Cardiac ventricle fibroblast (primary cell): Measurements from ENCODE around the gene GRN. TPM values are rescaled to one million over a fixed set of nuclear protein-coding genes. Genes with fewer than 3 reads are reported as not detected.

Source experiments
- total RNA-seq: library from RNA; depleted of rRNA; stranded (reverse); fragments of >200 nt; gene quantifications from 2 replicates; pipeline ENCODE4 v1.2.3, GENCODE V29; 2015

Gene GRN
- total RNA-seq, result 514 and 544 TPM in 2 replicates

DNA sequence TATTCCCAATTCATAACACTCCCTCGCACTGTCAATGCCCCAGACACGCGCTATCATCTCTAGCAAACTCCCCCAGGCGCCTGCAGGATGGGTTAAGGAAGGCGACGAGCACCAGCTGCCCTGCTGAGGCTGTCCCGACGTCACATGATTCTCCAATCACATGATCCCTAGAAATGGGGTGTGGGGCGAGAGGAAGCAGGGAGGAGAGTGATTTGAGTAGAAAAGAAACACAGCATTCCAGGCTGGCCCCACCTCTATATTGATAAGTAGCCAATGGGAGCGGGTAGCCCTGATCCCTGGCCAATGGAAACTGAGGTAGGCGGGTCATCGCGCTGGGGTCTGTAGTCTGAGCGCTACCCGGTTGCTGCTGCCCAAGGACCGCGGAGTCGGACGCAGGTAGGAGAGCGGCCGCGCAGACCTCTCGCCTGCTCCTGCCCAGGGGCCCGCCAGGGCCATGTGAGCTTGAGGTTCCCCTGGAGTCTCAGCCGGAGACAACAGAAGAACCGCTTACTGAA is at the start of gene GRN:
Gene GRN (plus strand): TSS at position 364 of the 515 bp plus-strand sequence. CDS start 3,863 bp downstream, outside the sequence.

DNA sequence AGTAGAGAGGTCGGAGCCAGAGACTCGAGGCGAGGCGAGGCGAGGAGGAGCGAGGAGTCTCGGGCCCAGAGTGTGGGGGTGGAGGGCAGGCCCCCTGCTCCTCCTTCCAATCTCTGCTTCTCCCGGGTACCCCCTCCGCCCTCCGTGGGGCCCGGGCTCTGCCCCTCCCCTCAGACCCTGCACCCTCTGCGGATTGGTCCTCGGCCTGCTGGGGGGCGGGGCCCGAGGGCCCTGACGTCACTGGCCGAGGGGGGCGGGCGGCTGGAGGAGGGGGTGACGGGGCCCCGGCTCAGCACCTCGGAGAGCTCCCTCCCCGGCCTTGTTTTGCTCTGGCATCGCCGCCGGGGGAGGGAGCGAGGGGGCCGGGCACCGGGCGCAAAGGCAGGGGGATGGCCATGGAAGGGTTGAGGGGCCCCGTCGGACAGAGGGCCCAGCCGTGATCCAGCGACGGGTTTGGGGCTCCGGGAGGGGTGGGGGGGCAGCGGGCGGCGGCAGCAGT is 36.7 kb upstream of the GRN start, which contains the start of gene RUNDC3A:
Gene RUNDC3A (plus strand): TSS at position 282 of the 499 bp plus-strand sequence. CDS start 232 bp downstream, outside the sequence.

DNA sequence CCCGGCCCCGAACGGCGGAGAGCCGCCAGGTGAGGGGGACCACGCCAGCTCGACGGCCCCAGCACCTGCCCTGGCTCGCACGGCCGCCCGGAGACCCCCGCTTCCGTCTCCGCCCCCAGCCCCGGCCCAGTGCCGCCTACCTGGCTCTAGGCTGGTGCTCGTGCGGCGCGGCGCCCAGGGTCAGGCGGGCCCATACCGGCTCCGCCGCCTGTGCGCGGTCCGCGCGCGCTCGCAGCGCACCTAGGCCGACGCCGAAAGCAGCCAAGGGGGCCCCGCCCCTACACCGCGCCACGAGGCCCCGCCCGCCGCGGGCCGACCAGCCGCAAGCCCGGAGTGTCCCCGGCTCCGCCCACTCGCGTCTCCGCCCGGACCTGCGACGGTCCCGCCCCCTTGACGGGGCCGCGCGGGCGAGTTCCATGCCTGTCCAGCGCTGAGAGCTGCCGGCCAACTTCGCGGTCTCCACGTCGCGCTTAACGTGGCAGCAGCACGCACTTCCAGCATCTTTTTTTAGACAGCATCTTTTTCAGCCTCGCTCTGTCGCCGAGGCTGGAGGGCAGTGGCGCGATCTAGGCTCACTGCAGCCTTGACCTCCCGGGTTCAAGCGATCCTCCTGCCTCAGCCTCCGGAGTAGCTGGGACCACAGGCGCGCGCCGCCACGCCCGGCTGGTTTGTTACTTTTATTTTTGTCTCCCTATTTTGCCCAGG is 20.4 kb upstream of the GRN start, which contains the start of gene SLC25A39:
Gene SLC25A39 (minus strand): TSS at position 253 of the 705 bp plus-strand sequence. CDS start 1,261 bp downstream, outside the sequence.

DNA sequence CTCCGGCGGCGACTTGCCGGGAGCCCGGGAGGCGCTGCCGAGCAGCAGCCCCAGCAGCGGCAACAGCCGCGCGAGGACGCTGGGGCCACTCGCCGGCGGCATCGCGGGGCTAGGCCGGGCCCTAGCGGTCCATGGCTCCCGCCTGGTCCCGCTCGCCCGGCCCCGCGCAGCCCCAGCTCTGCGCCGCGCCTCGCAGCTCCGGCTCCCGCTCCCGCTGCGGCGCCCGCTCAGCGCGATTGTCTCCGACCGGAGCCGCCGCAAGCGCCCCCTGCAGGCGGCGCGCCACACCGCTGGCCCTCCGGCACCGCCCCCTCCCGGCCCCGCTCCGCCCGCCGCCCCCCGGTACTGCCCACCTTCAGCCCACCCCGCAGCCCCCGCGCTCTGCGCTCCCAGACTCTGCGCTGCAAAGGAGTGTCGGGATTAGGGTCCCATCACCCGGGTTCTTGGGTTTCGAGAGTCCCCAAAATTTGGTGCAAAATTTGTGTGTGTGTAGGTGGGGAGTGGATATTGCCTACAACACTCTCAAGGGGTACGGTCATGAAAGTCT is 18.6 kb downstream of the GRN start, which contains the start of gene FAM171A2:
Gene FAM171A2 (minus strand): TSS at position 241 of the 547 bp plus-strand sequence. CDS start 139 bp downstream, at position 102.

DNA sequence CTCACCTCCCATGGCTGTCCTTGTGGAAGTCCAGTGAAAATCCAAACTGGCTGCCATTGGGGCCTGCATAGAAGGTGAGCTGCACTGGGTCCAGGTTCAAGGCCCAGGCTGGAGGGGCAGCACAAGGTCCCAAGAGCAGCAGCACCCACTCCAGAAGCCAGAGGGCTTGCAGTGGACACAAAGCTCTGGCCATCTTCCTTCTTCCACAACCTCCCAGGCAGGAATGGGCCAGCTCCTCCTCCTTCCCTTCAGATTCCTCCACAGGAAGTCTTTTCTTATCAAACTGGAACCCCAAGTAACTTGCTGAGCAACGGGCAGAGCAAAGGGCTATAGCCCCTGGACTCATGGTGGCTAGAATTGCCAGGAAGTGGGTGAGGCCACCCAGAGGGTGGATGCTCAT is 44.2 kb downstream of the GRN start, which contains the start of gene ITGA2B:
Gene ITGA2B (minus strand): TSS at position 369 of the 400 bp plus-strand sequence. CDS start 176 bp downstream, at position 193.

Other genes with a start within 250 kb of the GRN start
- 29.0 and 53.2 TPM in 2 replicates for gene HDAC5, start 221.7 kb upstream of the GRN start, total RNA-seq
- gene HROB, start 203.4 kb upstream of the GRN start, total RNA-seq, result 0.50 and 0.98 TPM in 2 replicates
- gene ASB16, start 174.6 kb upstream of the GRN start, total RNA-seq, result not detected in 2 replicates
- gene TMUB2, start 158.3 kb upstream of the GRN start, total RNA-seq, result 15.9 and 16.7 TPM in 2 replicates
- 40.0 and 41.2 TPM in 2 replicates for gene ATXN7L3, start 145.4 kb upstream of the GRN start, total RNA-seq
- 53.5 and 54.6 TPM in 2 replicates for gene UBTF, start 125.6 kb upstream of the GRN start, total RNA-seq
- not detected in 2 replicates for gene SLC4A1, start 77.2 kb upstream of the GRN start, total RNA-seq
- gene RUNDC3A, start 36.7 kb upstream of the GRN start, total RNA-seq, result 0.10 TPM in 1 of 2 replicates, not detected in the other
- gene SLC25A39, start 20.5 kb upstream of the GRN start, total RNA-seq, result 40.4 and 53.6 TPM in 2 replicates
- 2.6 and 6.6 TPM in 2 replicates for gene FAM171A2, start 18.6 kb downstream of the GRN start, total RNA-seq
- gene ITGA2B, start 44.3 kb downstream of the GRN start, total RNA-seq, result 0.20 TPM in 1 of 2 replicates, not detected in the other
- 14.7 and 15.0 TPM in 2 replicates for gene GPATCH8, start 158.1 kb downstream of the GRN start, total RNA-seq
- gene FZD2, start 212.2 kb downstream of the GRN start, total RNA-seq, result 19.0 and 22.6 TPM in 2 replicates